ENCODE data around the gene FBLN5.
"Not testable (repeated sequence)": the region's sequence is repeated elsewhere in the genome, so short reads cannot be mapped to it uniquely, and the experiment has no call there.

The FBLN5 gene

GRCh38 chr14:91906374-91906773 lies 41.1 kb downstream of the FBLN5 start:
- DNase-seq (ENCODE audit: low read depth) = no peak

- DNase-seq (ENCODE audit: low read depth) = no peak
These were observed 42.4 kb downstream of the FBLN5 start for GRCh38 chr14:91904956-91905645.

- no peak for DNase-seq (ENCODE audit: low read depth)
These were observed 43.0 kb downstream of the FBLN5 start for GRCh38 chr14:91904483-91904882.

GRCh38 chr14:91903070-91903469 lies 44.4 kb downstream of the FBLN5 start:
- DNase-seq (ENCODE audit: low read depth) = no peak

GRCh38 chr14:91902336-91902735 lies 45.2 kb downstream of the FBLN5 start:
- DNase-seq (ENCODE audit: low read depth) = no peak

GRCh38 chr14:91901449-91902226 lies 45.9 kb downstream of the FBLN5 start:
- DNase-seq (ENCODE audit: low read depth) = no peak

GRCh38 chr14:91899806-91900205 lies 47.7 kb downstream of the FBLN5 start:
- no peak for DNase-seq (ENCODE audit: low read depth)

GRCh38 chr14:91899213-91899612 lies 48.3 kb downstream of the FBLN5 start:
- DNase-seq (ENCODE audit: low read depth) = no peak

GRCh38 chr14:91898372-91898771 lies 49.1 kb downstream of the FBLN5 start:
- DNase-seq (ENCODE audit: low read depth) = no peak

- not testable (repeated sequence) for DNase-seq (ENCODE audit: low read depth)
These were observed 49.8 kb downstream of the FBLN5 start for GRCh38 chr14:91897716-91898115.

- DNase-seq (ENCODE audit: low read depth) = no peak
These were observed 50.3 kb downstream of the FBLN5 start for GRCh38 chr14:91897106-91897701.

- DNase-seq (ENCODE audit: low read depth) = no peak
These were observed 51.1 kb downstream of the FBLN5 start for GRCh38 chr14:91896419-91896818.

- no peak for DNase-seq (ENCODE audit: low read depth)
These were observed 53.8 kb downstream of the FBLN5 start for GRCh38 chr14:91893669-91894068.

GRCh38 chr14:91893007-91893406 lies 54.5 kb downstream of the FBLN5 start:
- no peak for DNase-seq (ENCODE audit: low read depth)

- DNase-seq (ENCODE audit: low read depth) = no peak
These were observed 55.7 kb downstream of the FBLN5 start for GRCh38 chr14:91891721-91892220.

GRCh38 chr14:91891101-91891500 lies 56.4 kb downstream of the FBLN5 start:
- no peak for DNase-seq (ENCODE audit: low read depth)

- no peak for DNase-seq (ENCODE audit: low read depth)
These were observed 57.2 kb downstream of the FBLN5 start for GRCh38 chr14:91890291-91890749.

GRCh38 chr14:91889477-91890211 lies 57.9 kb downstream of the FBLN5 start:
- no peak for DNase-seq (ENCODE audit: low read depth)

- no peak for DNase-seq (ENCODE audit: low read depth)
These were observed 58.6 kb downstream of the FBLN5 start for GRCh38 chr14:91888641-91889476.

- no peak for DNase-seq (ENCODE audit: low read depth)
These were observed 60.5 kb downstream of the FBLN5 start for GRCh38 chr14:91886961-91887360.

- DNase-seq (ENCODE audit: low read depth) = no peak
These were observed 61.7 kb downstream of the FBLN5 start for GRCh38 chr14:91885839-91886238.
